CD4-positive, alpha-beta T cell (primary cell): ENCODE measurements around the gene RAD51B. TPM values are rescaled to one million over a fixed set of nuclear protein-coding genes. Genes with fewer than 3 reads are reported as not detected.

ENCODE experiments used
- ATAC-seq: fragments of 200-7000 bp; cut with Tn5 transposase; one replicate; pipeline ENCODE4 v1.10.0; 2022; ENCODE audit warnings: mild to moderate bottlenecking; ENCODE audit not compliant: poor library complexity
- CTCF ChIA-PET: fragments of 350-600 bp; sonication (Branson Sonifier 250); formaldehyde crosslinking; loops from one replicate; lab custom pipeline; 2021; ENCODE audit warnings: antibody characterized with exemption, inconsistent platforms; lab: Charles Lee
- POLR2A ChIA-PET: fragments of 350-600 bp; sonication (Branson Sonifier 250); formaldehyde crosslinking; loops from one replicate; lab custom pipeline; 2021; ENCODE audit warnings: antibody characterized with exemption, inconsistent platforms; lab: Charles Lee
- DNase-seq, 14 experiments: peaks; one replicate each; pipeline ENCODE4 v3.0.0-alpha.2; 2013 to 2020; ENCODE audit warnings: mixed read lengths in 2 of 14
- H3K27ac ChIP-seq, 2 donors: one replicate each; pipeline versions ENCODE4 v1.5.1 to v1.7.0; 2013; ENCODE audit warnings: low read length in 2 of 2, low read depth in 1 of 2, mild to moderate bottlenecking in 1 of 2
- H3K27me3 ChIP-seq, 2 experiments: 1 replicate in 1 of 2; 2 replicates in 1 of 2; pipeline versions ENCODE4 v1.6.1 to v1.7.0; 2013; ENCODE audit warnings: low read length in 2 of 2, control low read depth in 1 of 2, mild to moderate bottlenecking in 1 of 2, moderate library complexity in 1 of 2; ENCODE audit not compliant: insufficient read depth in 2 of 2, control insufficient read depth in 1 of 2
- H3K36me3 ChIP-seq: one replicate; pipeline ENCODE4 v1.6.1; 2013; ENCODE audit warnings: low read length, control low read depth; ENCODE audit not compliant: insufficient read depth
- H3K4me1 ChIP-seq: one replicate; pipeline ENCODE4 v1.6.1; 2013; ENCODE audit warnings: low read length, control low read depth; ENCODE audit not compliant: insufficient read depth
- H3K4me3 ChIP-seq: one replicate; pipeline ENCODE4 v1.5.1; 2013; ENCODE audit warnings: mild to moderate bottlenecking, low read length, moderate library complexity
- H3K9me3 ChIP-seq, 2 experiments: 1 replicate in 1 of 2; 2 replicates in 1 of 2; pipeline versions ENCODE4 v1.6.1 to v1.7.0; 2013; ENCODE audit warnings: low read length in 2 of 2, mild to moderate bottlenecking in 2 of 2, control low read depth in 1 of 2, moderate library complexity in 1 of 2; ENCODE audit not compliant: control insufficient read depth in 1 of 2, insufficient read depth in 1 of 2
- H3K27ac Mint-ChIP-seq: one replicate; pipeline ENCODE4 v1.8.0; 2020; ENCODE audit warnings: mixed read lengths
- H3K27me3 Mint-ChIP-seq: one replicate; pipeline ENCODE4 v1.8.0; 2021; ENCODE audit warnings: mixed read lengths
- H3K36me3 Mint-ChIP-seq: one replicate; pipeline ENCODE4 v1.8.0; 2021; ENCODE audit warnings: low read depth, mixed read lengths
- H3K4me1 Mint-ChIP-seq: one replicate; pipeline ENCODE4 v1.8.0; 2021; ENCODE audit warnings: low read depth, mixed read lengths
- H3K4me3 Mint-ChIP-seq: one replicate; pipeline ENCODE4 v1.8.0; 2020; ENCODE audit warnings: mild to moderate bottlenecking, mixed read lengths
- H3K9me3 Mint-ChIP-seq: one replicate; pipeline ENCODE4 v1.8.0; 2020; ENCODE audit warnings: mixed read lengths
- intact Hi-C, 2 experiments: fragments of 100-400 bp; cut with DNase I in 1 of 2; cut with micrococcal nuclease in 1 of 2; formaldehyde crosslinking; loops; one replicate each; pipeline versions ENCODE4 v1.15.1 to v1.9.0; 2023 to 2025; cut with DNase I, micrococcal nuclease
- total RNA-seq, 174 experiments: library from RNA in 2 of 174; stranded (reverse) in 2 of 174; gene quantifications; one replicate each; pipeline ENCODE4 v1.2.3 and lab custom pipeline; 2021 to 2026
- TF ChIP-seq, protein P1 (sequence below): fragments of 200-600 bp; IDR thresholded peaks from one replicate; pipeline ENCODE4 v1.8.0; 2022; ENCODE audit warnings: antibody characterized with exemption, mild to moderate bottlenecking

The RAD51B gene
- total RNA-seq, 2 experiments from 2014 or later: 18.4 to 20.0 TPM

DNA sequence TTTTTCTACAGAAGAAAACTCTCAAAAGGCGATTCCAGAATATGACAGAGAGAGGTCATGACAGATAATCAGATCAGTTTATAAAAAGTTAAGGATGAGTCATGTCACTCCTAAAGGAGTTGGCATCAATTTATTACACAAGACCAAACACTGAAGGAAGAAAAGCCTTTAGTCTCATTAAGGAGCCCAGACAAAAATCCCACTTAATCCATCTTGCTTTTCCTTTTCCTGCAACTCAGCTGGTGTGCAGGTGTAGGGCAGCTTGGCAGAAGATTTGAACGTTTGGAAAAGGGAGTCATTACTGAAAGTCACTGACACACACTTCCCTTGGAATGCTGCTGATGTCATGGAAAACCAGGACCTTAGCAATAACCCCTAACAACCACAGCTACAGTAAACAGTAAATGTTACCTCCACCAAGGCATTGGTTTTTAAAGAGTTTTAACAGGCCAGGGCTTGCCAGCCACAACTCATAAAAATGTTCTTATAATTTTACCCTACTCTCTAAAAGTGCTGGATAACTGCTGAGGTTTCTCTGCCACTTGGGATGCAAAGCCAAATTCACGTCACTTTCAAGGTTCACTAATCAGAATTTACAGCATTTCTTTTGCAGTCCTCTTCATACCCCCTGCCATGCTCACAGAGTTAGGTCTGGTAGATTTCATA lies 320.6 kb downstream of the RAD51B start:
- TF ChIP-seq, protein P1, sequence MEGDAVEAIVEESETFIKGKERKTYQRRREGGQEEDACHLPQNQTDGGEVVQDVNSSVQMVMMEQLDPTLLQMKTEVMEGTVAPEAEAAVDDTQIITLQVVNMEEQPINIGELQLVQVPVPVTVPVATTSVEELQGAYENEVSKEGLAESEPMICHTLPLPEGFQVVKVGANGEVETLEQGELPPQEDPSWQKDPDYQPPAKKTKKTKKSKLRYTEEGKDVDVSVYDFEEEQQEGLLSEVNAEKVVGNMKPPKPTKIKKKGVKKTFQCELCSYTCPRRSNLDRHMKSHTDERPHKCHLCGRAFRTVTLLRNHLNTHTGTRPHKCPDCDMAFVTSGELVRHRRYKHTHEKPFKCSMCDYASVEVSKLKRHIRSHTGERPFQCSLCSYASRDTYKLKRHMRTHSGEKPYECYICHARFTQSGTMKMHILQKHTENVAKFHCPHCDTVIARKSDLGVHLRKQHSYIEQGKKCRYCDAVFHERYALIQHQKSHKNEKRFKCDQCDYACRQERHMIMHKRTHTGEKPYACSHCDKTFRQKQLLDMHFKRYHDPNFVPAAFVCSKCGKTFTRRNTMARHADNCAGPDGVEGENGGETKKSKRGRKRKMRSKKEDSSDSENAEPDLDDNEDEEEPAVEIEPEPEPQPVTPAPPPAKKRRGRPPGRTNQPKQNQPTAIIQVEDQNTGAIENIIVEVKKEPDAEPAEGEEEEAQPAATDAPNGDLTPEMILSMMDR: no peak
- no peak for ATAC-seq
- H3K9me3 Mint-ChIP-seq: no peaks in the 10 kb centered on the region

DNA sequence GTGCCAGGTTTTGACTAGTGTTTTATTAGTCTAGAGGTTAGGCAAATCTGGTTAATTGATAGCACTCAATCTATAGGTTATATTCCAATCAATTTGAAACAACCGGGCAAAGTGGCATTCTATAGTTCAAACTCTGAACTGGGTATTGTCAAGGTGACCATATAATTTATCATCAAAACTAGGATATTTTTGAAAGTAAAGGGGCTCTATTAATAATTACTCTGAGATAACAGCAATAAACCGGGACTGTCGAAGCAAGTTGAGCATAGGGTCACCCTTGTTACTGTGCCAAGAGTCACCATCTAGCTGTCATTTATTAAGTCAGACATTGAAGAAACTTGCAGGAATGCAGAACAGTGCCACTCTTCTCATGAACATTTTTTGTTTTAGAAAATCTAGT lies 321.2 kb downstream of the RAD51B start:
- no peak overlapping the region for H3K27ac ChIP-seq
- no peak overlapping the region for H3K4me3 ChIP-seq
- no peaks in the 10 kb centered on the region for H3K36me3 ChIP-seq
- no peaks in the 10 kb centered on the region for H3K9me3 Mint-ChIP-seq
- no peak for ATAC-seq
- H3K4me1 ChIP-seq: peaks cover 10% of the 10 kb centered on the region
- intact Hi-C loops: no loop called here
- CTCF ChIA-PET: no interaction called here
- H3K4me1 Mint-ChIP-seq: peaks cover 29% of the 10 kb centered on the region
- H3K27me3 Mint-ChIP-seq: no peaks in the 10 kb centered on the region
- H3K9me3 ChIP-seq: no peaks in the 10 kb centered on the region
- no peaks in the 10 kb centered on the region for H3K27me3 ChIP-seq
- POLR2A ChIA-PET: no interaction called here
- H3K27ac Mint-ChIP-seq: no peak overlapping the region
- DNase-seq: no peak
- TF ChIP-seq, protein P1: no peak
- H3K36me3 Mint-ChIP-seq: no peaks in the 10 kb centered on the region
- no peak overlapping the region for H3K4me3 Mint-ChIP-seq

More for the DNA sequence above, 320.6 kb downstream of the RAD51B start:
- Mint-ChIP-seq H3K27me3 (no peaks in the 10 kb centered on the region), H3K4me1 (peaks cover 33% of the 10 kb centered on the region), H3K27ac (no peak overlapping the region), H3K4me3 (no peak overlapping the region), H3K36me3 (no peaks in the 10 kb centered on the region)
- Histone ChIP-seq H3K36me3 (no peaks in the 10 kb centered on the region), H3K27me3 (no peaks in the 10 kb centered on the region), H3K9me3 (no peaks in the 10 kb centered on the region), H3K27ac (no peak overlapping the region), H3K4me3 (no peak overlapping the region), H3K4me1 (peaks cover 10% of the 10 kb centered on the region)
- ChIA-PET POLR2A (no interaction called here), CTCF (no interaction called here)
- intact Hi-C loops: no loop called here
- DNase-seq: no peak

DNA sequence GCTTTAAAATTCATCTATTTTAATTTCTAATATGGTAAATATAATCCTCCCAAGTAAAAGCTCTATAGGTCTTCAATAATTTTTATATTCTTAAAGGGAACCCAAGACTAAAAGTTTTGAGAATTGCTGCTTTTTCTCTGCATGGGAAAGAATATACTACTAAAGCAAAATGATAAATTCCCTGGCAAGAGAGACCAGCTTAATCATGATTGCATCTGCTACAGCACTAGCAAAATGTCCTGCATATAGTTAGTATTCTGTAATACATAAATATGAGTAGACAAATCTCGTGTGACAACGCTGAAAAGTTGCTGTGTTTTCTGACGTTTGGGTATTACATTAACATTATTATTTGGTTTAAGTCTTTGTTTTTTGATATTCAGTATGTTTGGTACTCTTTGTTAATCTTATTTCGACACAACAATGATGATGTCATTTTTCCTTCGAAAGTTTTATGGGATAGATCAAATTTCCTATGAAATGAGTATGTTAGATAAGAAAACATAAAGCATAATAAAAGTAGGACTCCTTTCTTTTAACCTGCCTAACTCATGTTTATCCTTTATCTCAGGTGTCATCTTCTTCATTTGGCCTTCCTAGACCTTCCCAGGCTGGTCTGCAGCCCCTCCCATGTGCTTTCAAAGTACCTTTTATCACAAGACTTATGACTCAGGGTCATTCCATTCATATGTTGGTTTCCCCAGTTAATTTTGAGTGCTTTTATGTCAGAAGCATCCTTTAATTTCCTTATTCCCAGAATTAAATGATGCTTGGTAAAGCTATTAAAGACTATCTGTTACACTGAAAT lies 321.9 kb downstream of the RAD51B start:
- Histone ChIP-seq H3K4me3 (no peak overlapping the region), H3K36me3 (no peaks in the 10 kb centered on the region), H3K4me1 (peaks cover 10% of the 10 kb centered on the region), H3K27me3 (no peaks in the 10 kb centered on the region), H3K9me3 (no peaks in the 10 kb centered on the region), H3K27ac (no peak overlapping the region)
- CTCF ChIA-PET: no interaction called here
- Mint-ChIP-seq H3K36me3 (no peaks in the 10 kb centered on the region), H3K27ac (no peak overlapping the region), H3K9me3 (no peaks in the 10 kb centered on the region), H3K4me3 (no peak overlapping the region), H3K4me1 (peaks cover 29% of the 10 kb centered on the region), H3K27me3 (no peaks in the 10 kb centered on the region)
- DNase-seq (no peak), ATAC-seq (no peak)
- POLR2A ChIA-PET: no interaction called here
- TF ChIP-seq, protein P1: no peak
- intact Hi-C loops: no loop called here
